ENCODE measurements around the gene CCL16. TPM values are rescaled to one million over a fixed set of nuclear protein-coding genes. Genes with fewer than 3 reads are reported as not detected.

The CCL16 gene
- polyA plus RNA-seq, 4 donors = 0.14 to 0.57 (median 0.27) TPM

- DNase-seq (ENCODE audit: low read depth in 4 of 4, low spot score in 2 of 4) = no peak
Measured at GRCh38 chr17:35988164-35988563, 6.9 kb upstream of the CCL16 start.

DNA sequence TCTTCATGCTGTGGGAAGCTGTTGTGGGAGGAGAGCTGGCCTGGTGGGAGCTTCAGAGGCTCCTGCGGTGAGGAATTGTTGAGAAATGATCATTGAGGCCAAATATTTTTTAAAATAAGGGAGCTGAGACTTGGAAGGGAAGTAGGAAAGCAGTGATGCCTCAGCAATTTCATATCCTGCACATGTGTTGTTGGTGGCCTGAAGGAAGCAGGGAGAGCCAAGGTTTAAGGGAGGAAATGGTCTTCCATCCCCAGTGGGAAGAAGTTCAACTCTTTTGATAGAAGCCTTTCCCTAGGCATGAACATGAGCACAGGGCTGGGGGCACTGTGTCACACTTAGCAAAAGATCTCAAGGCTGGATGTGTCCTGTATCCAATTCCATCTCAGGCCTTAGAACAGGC lies 5.3 kb upstream of the CCL16 start, which contains the start of gene CCL14:
Gene CCL14, minus strand, starts transcription at position 87 of the 400 bp plus-strand sequence. Its CDS starts 80 bp downstream, at position 7.
- DNase-seq (ENCODE audit: low read depth in 4 of 4, low spot score in 2 of 4) = no peak

DNA sequence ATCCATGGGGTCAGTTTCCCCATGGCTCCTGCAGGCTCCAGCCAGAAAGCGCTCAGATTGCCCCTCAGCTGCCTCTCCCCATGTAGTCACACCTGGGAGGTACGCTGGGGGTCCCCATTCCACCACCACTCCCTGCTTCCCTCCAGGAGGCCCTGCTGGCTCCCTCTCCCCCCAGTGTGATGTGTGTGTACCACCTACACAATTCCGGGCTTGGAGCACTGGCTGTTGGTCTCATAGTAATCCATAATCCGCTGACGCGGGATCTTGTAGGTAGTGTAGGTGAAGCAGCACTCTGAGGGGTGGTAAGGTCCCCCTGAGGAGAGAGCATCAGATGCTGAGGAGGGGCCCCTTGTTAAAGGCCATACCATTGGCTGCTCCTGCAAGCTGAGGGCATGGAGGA lies 2.8 kb upstream of the CCL16 start:
- DNase-seq (ENCODE audit: low read depth in 4 of 4, low spot score in 2 of 4) = no peak

- no peak for DNase-seq (ENCODE audit: low read depth in 4 of 4, low spot score in 2 of 4)
Measured at GRCh38 chr17:35982409-35983191, 1.3 kb upstream of the CCL16 start.

- DNase-seq (ENCODE audit: low read depth in 4 of 4, low spot score in 2 of 4) = no peak
Measured at GRCh38 chr17:35981908-35982330, 622 bp upstream of the CCL16 start.

DNA sequence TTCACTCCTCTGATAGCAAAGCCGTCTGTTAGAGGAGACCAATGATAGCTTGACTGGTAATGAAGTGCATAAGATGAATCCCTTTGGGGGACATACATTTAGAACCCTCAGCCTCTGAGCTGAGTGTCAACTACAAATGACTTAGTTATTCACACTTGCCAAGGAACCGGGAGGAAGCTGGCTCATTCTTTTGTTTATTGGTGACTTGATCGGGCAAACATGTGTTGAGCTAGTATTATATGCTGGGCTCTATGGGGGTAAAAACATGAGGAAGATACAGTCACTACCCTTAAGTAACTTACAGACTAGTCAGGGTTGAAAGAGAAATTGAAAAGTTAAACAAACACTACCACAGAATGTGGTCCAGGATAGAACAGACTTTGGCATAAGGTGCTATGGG lies 3.0 kb downstream of the CCL16 start:
- no peak for DNase-seq (ENCODE audit: low read depth in 4 of 4, low spot score in 2 of 4)

DNA sequence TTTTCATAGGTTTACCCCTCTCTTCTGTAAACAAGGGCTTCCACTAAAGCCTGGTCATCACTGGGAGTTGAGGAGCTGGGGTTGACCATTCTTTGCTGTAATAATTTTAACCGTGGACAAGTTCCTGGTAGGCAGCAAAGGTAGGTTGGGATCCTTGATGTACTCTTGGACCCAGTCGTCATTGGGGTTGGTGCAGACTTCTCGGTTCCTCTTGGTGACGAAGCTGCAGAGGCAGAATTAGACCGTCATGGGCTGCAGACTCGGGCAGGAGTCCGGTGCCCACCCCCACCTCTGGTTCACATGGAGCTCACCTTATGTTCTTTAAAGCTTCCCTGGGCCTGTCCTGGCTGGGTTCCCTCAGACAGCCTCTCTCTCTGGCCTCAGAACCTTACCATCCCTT lies 3.8 kb downstream of the CCL16 start:
- no peak for DNase-seq (ENCODE audit: low read depth in 4 of 4, low spot score in 2 of 4)

DNA sequence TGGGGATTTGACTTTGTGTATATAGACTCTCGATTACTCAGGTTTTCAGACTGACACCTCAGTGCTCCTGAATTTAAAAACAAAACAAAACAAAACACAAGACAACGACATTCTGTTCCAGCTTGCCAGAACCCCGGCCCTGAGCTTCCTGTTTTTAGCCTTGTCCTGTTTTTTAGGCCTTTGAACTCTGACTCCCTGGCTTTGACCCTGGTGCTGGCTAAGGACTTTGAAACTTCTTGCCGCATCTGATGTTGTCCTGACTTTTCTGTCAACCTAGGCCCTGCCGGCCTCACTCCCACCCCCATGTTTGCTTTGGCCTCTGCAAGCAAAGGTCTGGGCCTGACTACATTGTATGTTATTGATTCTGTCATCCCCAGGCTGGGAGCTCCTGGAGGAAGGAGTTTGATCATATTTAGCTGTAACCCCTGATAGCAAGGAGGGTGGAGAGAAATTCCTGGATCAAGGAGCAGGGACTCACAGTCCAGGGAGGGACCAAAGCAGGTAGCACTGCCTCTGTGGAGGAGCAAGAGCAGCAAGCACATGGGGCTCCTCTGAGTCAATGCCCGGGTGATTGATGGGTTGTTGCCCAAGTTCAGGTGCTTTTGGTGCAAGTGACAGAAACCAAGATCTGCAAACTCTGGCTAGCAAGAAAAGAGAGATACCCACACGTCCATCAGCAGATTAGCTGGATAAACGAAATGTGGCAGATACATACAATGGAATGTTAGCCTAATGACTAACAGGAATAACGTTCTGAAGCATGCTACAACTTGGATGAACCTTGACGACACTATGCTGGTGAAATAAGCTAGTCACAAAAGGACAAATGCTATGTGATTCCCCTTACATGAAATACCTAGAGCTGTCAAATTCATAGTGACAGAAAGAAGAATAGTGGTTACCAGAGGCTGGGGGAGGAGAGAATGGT lies 7.7 kb downstream of the CCL16 start:
- no peak for DNase-seq (ENCODE audit: low read depth in 4 of 4, low spot score in 2 of 4)

- no peak for DNase-seq (ENCODE audit: low read depth in 4 of 4, low spot score in 2 of 4)
Measured at GRCh38 chr17:35972945-35973332, 8.4 kb downstream of the CCL16 start.

DNA sequence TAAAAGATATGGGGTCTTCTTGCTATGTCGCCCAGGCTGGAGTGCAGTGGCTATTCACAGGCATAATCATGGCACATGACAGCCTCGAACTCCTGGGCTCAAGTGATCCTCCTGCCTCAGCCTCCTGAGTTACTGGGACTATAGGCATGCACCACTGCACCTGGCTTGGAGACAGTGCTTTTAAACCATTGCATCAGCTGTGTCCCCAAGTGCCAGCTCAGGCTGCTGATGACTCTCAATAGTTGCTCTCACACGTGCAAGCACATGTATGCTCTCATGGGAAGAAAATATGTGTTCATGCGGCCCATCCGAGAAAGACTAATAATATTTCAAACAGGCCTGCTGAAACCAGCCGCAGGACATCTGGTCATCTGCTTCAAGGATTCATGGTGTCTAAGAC lies 8.8 kb downstream of the CCL16 start:
- DNase-seq (ENCODE audit: low read depth in 4 of 4, low spot score in 2 of 4) = no peak

GRCh38 chr17:35972066-35972465 lies 9.2 kb downstream of the CCL16 start:
- no peak for DNase-seq (ENCODE audit: low read depth in 4 of 4, low spot score in 2 of 4)

DNA sequence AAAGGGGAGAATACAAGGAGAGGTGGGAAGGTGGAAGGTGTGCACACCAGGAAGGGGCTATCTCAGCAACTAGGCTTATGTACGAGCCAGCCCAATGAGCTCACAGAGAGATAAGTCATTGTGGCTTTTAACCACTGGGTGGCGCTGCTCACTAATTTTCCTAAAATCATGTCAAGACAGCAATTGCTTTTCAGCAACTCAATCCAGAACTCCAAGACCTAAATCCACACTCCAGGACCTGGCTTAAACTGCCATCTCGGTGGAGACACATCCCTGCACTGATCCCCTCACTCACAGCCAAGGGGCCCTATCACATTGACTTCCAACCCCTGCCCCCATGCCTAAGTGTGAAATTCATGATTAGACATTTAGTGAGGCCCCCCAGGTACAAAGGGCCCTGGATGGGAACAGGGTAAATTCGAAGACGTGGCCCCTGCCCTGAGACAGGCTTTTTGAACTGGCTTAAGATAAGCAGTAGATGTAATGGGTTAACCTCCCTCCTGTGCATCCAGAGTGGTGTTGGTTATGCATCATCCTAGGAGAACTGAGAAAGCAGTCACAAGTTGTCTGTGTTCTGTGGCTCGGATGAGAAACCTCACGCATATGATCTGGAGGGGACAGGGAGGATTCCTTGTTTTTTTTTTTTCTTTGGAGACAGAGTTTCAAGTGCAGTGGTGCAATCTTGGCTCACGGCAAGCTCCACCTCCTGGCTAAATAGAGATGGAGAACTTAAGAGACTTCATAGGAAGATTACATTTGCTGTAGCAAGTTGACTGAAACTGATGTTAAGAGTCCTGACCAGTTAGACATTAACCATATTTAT lies 11.5 kb downstream of the CCL16 start:
- DNase-seq (ENCODE audit: low read depth in 4 of 4, low spot score in 2 of 4) = peak; percentile 56 to 82 (median 64)

DNA sequence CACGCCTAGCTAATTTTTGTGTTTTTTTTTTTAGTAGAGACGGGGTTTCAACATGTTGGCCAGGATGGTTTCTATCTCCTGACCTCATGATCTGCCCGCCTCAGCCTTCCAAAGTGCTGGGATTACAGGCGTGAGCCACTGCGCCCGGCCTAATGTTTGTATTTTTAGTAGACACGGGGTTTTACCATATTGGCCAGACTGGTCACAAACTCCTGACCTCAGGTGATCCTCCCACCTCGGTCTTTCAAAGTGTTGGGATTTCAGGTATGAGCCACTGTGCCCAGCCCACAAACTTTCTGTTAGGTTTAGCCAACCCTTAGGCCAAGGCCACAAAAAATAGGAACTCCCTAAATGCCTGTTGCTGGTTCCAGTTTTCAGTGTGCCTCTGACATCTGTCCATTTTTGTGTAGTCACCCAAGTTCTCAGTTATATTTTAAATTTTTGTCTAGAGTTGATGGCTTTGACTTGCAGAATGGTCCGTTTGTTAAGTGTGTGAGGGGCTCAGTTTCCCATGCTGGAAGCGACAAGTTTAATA lies 12.7 kb downstream of the CCL16 start:
- no peak for DNase-seq (ENCODE audit: low read depth in 4 of 4, low spot score in 2 of 4)

DNA sequence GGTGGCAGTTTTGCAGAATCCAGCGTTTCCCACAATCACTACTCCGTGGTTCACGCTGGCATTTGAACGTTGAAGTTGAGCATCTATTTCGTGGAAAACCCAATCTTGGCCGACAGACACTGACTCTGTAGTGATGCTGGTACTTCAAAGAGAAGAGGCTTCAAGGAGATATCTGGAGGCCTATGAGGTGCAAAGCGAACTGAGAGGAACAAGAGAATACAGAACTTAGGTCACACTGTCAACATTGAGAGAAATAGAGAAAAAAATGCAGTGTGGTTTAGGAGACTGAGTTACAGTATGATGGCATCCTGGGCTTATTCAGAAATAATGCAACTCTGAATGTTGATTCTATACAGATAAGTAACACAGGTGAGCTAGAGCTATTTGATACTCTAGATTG lies 16.0 kb downstream of the CCL16 start:
- DNase-seq (ENCODE audit: low read depth in 4 of 4, low spot score in 2 of 4) = no peak

DNA sequence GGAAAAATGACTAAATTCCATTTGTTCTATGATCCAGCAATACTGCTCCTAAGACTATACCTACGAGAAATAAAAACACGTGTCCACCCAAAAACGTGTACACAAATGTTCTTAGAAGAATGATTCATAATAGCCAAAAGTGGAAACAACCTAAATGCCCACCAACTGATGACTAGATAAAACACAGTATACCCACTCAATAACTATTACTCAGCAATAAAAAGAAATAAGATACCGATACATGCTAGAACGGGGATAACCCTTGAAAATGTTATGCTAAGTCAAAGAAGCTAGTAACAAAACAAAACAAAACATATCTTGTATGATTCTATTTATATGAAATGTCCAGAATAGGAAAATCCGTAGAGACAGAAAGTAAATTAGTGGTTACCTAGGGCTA lies 17.6 kb downstream of the CCL16 start:
- DNase-seq (ENCODE audit: low read depth in 4 of 4, low spot score in 2 of 4) = no peak

DNA sequence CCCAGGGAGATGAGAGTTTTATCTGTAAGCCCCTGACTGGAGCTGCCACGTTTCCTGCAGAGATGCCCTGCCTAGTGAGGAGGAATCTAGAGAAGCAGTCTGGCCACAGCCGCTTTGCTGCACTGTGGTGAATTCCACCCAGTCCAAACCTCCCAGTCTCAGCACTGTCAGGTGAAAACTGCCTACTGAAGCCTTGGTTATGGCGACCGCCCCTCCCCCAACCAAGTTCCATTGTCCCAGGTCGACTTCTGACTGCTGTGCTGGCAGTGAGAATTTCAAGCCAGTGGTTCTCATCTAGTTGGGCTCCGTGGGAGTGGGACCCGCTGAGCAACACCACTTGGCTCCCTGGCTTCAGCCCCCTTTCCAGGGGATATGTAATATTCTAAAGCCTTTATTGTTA lies 27.6 kb downstream of the CCL16 start:
- no peak for DNase-seq (ENCODE audit: low read depth in 4 of 4, low spot score in 2 of 4)

GRCh38 chr17:35949401-35949800 lies 31.9 kb downstream of the CCL16 start:
- DNase-seq (ENCODE audit: low read depth in 4 of 4, low spot score in 2 of 4) = no peak

GRCh38 chr17:35948092-35948491 lies 33.2 kb downstream of the CCL16 start:
- DNase-seq (ENCODE audit: low read depth in 4 of 4, low spot score in 2 of 4) = no peak

GRCh38 chr17:35947156-35947585 lies 34.1 kb downstream of the CCL16 start:
- DNase-seq (ENCODE audit: low read depth in 4 of 4, low spot score in 2 of 4) = peak in 2 of 4 donors; percentile 7 to 40

- no peak for DNase-seq (ENCODE audit: low read depth in 4 of 4, low spot score in 2 of 4)
Measured at GRCh38 chr17:35944151-35944550, 37.1 kb downstream of the CCL16 start.

Measured in left renal cortex interstitium (tissue), 4 donors.